T-helper 1 cell treated with Interleukin-12 subunit alpha and Interleukin-12 subunit beta and Interleukin-4 antibody, amounts not matched to agents 30 ng/mL and 1 ng/mL, for 36 hours (primary cell): Measurements from ENCODE around the gene KRTAP13-1. TPM values are rescaled to one million over a fixed set of nuclear protein-coding genes. Genes with fewer than 3 reads are reported as not detected.

Source experiments
- total RNA-seq: library from RNA; stranded (reverse); gene quantifications from 2 replicates; pipeline ENCODE4 v1.2.3, GENCODE V29; 2022

The KRTAP13-1 gene
- total RNA-seq, 1 donor from 2014 or later, result not detected

Other genes with a start within 250 kb of the KRTAP13-1 start
- gene CLDN17, start 229.2 kb upstream of the KRTAP13-1 start, total RNA-seq, result not detected in 2 replicates
- gene CLDN8, start 179.9 kb upstream of the KRTAP13-1 start, total RNA-seq, result not detected in 2 replicates
- gene KRTAP24-1, start 113.1 kb upstream of the KRTAP13-1 start, total RNA-seq, result not detected in 2 replicates
- gene KRTAP25-1, start 106.5 kb upstream of the KRTAP13-1 start, total RNA-seq, result not detected in 2 replicates
- gene KRTAP26-1, start 75.7 kb upstream of the KRTAP13-1 start, total RNA-seq, result not detected in 2 replicates
- not detected in 2 replicates for gene KRTAP27-1, start 58.3 kb upstream of the KRTAP13-1 start, total RNA-seq
- not detected in 2 replicates for gene KRTAP23-1, start 47.4 kb upstream of the KRTAP13-1 start, total RNA-seq
- gene KRTAP13-2, start 23.8 kb upstream of the KRTAP13-1 start, total RNA-seq, result not detected in 2 replicates
- gene KRTAP13-3, start 29.9 kb downstream of the KRTAP13-1 start, total RNA-seq, result not detected in 2 replicates
- gene KRTAP13-4, start 34.2 kb downstream of the KRTAP13-1 start, total RNA-seq, result not detected in 2 replicates
- not detected in 2 replicates for gene KRTAP15-1, start 44.2 kb downstream of the KRTAP13-1 start, total RNA-seq
- gene KRTAP19-1, start 84.3 kb downstream of the KRTAP13-1 start, total RNA-seq, result not detected in 2 replicates
- not detected in 2 replicates for gene KRTAP19-2, start 91.4 kb downstream of the KRTAP13-1 start, total RNA-seq
- gene KRTAP19-3, start 96.0 kb downstream of the KRTAP13-1 start, total RNA-seq, result not detected in 2 replicates
- gene KRTAP19-4, start 101.1 kb downstream of the KRTAP13-1 start, total RNA-seq, result not detected in 2 replicates
- gene KRTAP19-5, start 106.1 kb downstream of the KRTAP13-1 start, total RNA-seq, result not detected in 2 replicates
- not detected in 2 replicates for gene KRTAP19-6, start 145.8 kb downstream of the KRTAP13-1 start, total RNA-seq
- gene KRTAP19-7, start 165.3 kb downstream of the KRTAP13-1 start, total RNA-seq, result not detected in 2 replicates
- gene KRTAP22-2, start 194.4 kb downstream of the KRTAP13-1 start, total RNA-seq, result not detected in 2 replicates
- not detected in 2 replicates for gene KRTAP6-3, start 196.4 kb downstream of the KRTAP13-1 start, total RNA-seq
- not detected in 2 replicates for gene KRTAP6-2, start 202.9 kb downstream of the KRTAP13-1 start, total RNA-seq
- not detected in 2 replicates for gene KRTAP22-1, start 205.1 kb downstream of the KRTAP13-1 start, total RNA-seq
- not detected in 2 replicates for gene KRTAP6-1, start 217.9 kb downstream of the KRTAP13-1 start, total RNA-seq
- not detected in 2 replicates for gene KRTAP20-1, start 220.4 kb downstream of the KRTAP13-1 start, total RNA-seq
- not detected in 2 replicates for gene KRTAP20-4, start 224.6 kb downstream of the KRTAP13-1 start, total RNA-seq
- not detected in 2 replicates for gene KRTAP20-2, start 239.2 kb downstream of the KRTAP13-1 start, total RNA-seq
- gene KRTAP20-3, start 246.8 kb downstream of the KRTAP13-1 start, total RNA-seq, result not detected in 2 replicates